Smooth muscle cell (in vitro differentiated cells): ENCODE results near the gene PDLIM4. TPM values are rescaled to one million over a fixed set of nuclear protein-coding genes. Genes with fewer than 3 reads are reported as not detected.
A peak's percentile ranks its signal among the peaks of the same experiment; 100 is the strongest.

ENCODE experiments used
- DNase-seq: peaks from one replicate; lab custom pipeline; 2025; ENCODE audit not compliant: unreplicated experiment; lab: John Stamatoyannopoulos, UW
- H2AFZ ChIP-seq: fragments of 200-600 bp; sonication (generic); 2 replicates; pipeline ENCODE4 v1.6.0; 2016; ENCODE audit warnings: antibody characterized with exemption, low read depth, mild to moderate bottlenecking
- H3F3A ChIP-seq: fragments of 200-600 bp; sonication (generic); 2 replicates; pipeline ENCODE4 v1.6.0; 2017; ENCODE audit warnings: antibody characterized with exemption, low read depth
- H3K27ac ChIP-seq: fragments of 200-600 bp; sonication (generic); 2 replicates; pipeline ENCODE4 v1.5.1; 2016; ENCODE audit warnings: low read depth, mild to moderate bottlenecking
- H3K27me3 ChIP-seq: fragments of 200-600 bp; sonication (generic); 2 replicates; pipeline ENCODE4 v1.6.1; 2016; ENCODE audit warnings: low read depth, mild to moderate bottlenecking
- H3K36me3 ChIP-seq: fragments of 200-600 bp; sonication (generic); 2 replicates; pipeline ENCODE4 v1.5.1; 2016; ENCODE audit warnings: low read depth
- H3K4me1 ChIP-seq: fragments of 200-600 bp; sonication (generic); 2 replicates; pipeline ENCODE4 v1.5.1; 2016; ENCODE audit warnings: low read depth
- H3K4me2 ChIP-seq: fragments of 200-600 bp; sonication (generic); 2 replicates; pipeline ENCODE4 v1.6.0; 2016; ENCODE audit warnings: mild to moderate bottlenecking
- H3K4me3 ChIP-seq: fragments of 200-600 bp; sonication (generic); 2 replicates; pipeline ENCODE4 v1.5.1; 2016; ENCODE audit warnings: mild to moderate bottlenecking
- H3K79me2 ChIP-seq: fragments of 200-600 bp; sonication (generic); 2 replicates; pipeline ENCODE4 v1.6.0; 2016; ENCODE audit warnings: low read depth, mild to moderate bottlenecking
- H3K9ac ChIP-seq: fragments of 200-600 bp; sonication (generic); 2 replicates; pipeline ENCODE4 v1.6.0; 2016; ENCODE audit warnings: low read depth
- H3K9me3 ChIP-seq: fragments of 200-600 bp; sonication (generic); replicated peaks from 2 replicates; pipeline ENCODE4 v1.5.1; 2016; ENCODE audit warnings: low read depth
- H4K20me1 ChIP-seq: fragments of 200-600 bp; sonication (generic); 2 replicates; pipeline ENCODE4 v1.6.0; 2016; ENCODE audit warnings: low read depth
- WGBS: methylation state at CpG from one replicate; pipeline ENCODE4 v1.1.7; 2016; ENCODE audit warnings: low lambda C conversion rate; 5-methylcytosine and 5-hydroxymethylcytosine counted together
- polyA plus RNA-seq: library from polyadenylated mRNA; unstranded; fragments of >200 nt; fragmentation: Nextera tagmentation; extraction: Ambion mirVana; gene quantifications from 2 replicates; pipeline ENCODE4 v1.2.1, GENCODE V29; 2016
- total RNA-seq: library from RNA; depleted of rRNA; stranded (reverse); fragments of >200 nt; gene quantifications from 2 replicates; pipeline ENCODE4 v1.2.3, GENCODE V29; 2014
- TF ChIP-seq, protein P1 (sequence below): fragments of 200-600 bp; sonication (generic); IDR thresholded peaks from 2 replicates; pipeline ENCODE4 v1.5.1; 2017; ENCODE audit warnings: borderline replicate concordance, mild to moderate bottlenecking, antibody characterized with exemption; ENCODE audit not compliant: insufficient read depth, poor library complexity, severe bottlenecking

Gene PDLIM4
- total and polyA plus RNA-seq, 2 experiments from 2014 or later = 93.8 to 275 TPM

DNA sequence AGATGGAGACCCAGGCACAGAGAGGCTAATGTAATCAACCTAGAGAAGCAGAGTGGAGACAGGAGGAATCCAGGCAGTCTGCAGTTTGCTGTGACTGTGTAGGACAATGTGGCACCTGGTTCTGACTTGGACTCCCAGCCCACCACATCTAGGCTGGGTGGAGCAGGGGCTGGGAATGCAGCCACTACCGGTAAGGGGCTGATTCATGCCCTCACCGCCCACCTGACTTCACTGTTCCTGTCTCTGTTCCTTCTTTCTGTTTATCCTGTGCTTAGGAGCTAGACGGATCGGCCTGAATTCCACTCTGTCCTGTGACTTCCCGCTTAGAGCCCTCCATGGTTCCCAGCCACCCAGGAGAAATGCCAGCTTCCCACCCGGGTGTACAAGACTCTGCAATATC lies 2.6 kb downstream of the PDLIM4 start:
- H3K4me3 ChIP-seq = peak overlapping the region; percentile 75
- no peaks in the 10 kb centered on the region for H3K36me3 ChIP-seq
- peaks cover 11% of the 10 kb centered on the region for H3F3A ChIP-seq
- peaks cover 38% of the 10 kb centered on the region for H4K20me1 ChIP-seq
- H3K9ac ChIP-seq = peak overlapping the region; percentile 96
- DNase-seq = no peak
- WGBS = 29% methylated on average over 6 of the region's 6 CpGs
- H3K27ac ChIP-seq = peak overlapping the region; percentile 98
- H2AFZ ChIP-seq = no peak overlapping the region
- H3K79me2 ChIP-seq = peaks cover 19% of the 10 kb centered on the region
- H3K27me3 ChIP-seq = no peaks in the 10 kb centered on the region
- peaks cover 35% of the 10 kb centered on the region for H3K4me1 ChIP-seq
- peak overlapping the region; percentile 92 for H3K4me2 ChIP-seq
- TF ChIP-seq, protein P1, sequence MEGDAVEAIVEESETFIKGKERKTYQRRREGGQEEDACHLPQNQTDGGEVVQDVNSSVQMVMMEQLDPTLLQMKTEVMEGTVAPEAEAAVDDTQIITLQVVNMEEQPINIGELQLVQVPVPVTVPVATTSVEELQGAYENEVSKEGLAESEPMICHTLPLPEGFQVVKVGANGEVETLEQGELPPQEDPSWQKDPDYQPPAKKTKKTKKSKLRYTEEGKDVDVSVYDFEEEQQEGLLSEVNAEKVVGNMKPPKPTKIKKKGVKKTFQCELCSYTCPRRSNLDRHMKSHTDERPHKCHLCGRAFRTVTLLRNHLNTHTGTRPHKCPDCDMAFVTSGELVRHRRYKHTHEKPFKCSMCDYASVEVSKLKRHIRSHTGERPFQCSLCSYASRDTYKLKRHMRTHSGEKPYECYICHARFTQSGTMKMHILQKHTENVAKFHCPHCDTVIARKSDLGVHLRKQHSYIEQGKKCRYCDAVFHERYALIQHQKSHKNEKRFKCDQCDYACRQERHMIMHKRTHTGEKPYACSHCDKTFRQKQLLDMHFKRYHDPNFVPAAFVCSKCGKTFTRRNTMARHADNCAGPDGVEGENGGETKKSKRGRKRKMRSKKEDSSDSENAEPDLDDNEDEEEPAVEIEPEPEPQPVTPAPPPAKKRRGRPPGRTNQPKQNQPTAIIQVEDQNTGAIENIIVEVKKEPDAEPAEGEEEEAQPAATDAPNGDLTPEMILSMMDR = no peak
- no peaks in the 10 kb centered on the region for H3K9me3 ChIP-seq

DNA sequence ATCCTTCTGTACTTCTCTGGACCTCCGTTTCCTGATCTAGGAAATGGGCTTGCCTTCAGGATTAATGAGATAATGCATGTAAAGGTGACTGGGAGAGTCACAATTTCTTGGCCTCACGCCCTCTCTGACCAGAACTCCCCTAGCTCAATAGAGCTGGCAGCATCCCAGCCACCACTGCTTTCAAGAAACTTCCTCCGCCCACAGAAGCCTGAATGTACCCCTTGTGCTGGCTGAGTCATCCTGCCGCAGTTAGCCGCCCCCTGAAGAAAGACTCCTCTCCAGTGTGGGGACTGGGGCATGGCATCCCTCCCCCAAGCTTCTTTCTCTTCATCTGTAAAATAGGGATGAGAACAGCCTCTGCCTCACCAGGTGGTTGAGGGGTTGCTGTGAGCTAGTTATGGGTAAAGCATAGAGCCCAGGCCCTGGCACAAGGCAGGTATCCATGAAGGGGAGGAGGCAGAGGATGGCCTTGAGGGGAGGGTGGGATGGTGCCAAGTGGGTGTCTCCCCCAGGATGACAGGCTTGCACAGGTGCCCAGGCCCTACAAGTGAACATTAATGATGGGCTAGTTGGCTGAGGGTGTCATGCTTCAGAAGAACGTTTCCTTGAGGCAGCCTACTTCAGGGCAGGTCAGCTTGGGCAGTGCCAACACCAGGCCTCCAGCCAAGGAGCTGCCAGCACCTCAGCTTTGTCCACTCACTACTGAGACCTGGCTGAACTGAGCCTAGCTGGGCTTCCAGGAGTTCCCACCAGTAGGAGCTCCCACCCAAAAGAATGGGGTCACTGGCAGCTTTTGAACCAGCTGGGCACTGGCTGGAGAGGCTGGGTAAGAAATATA lies 3.4 kb downstream of the PDLIM4 start:
- no peak for DNase-seq
- Histone ChIP-seq H3K27ac (peak overlapping the region; percentile 98), H3K4me1 (peaks cover 37% of the 10 kb centered on the region), H3K9ac (peak overlapping the region; percentile 96), H3K27me3 (no peaks in the 10 kb centered on the region), H3K36me3 (no peaks in the 10 kb centered on the region), H3K79me2 (peaks cover 19% of the 10 kb centered on the region), H3F3A (peaks cover 11% of the 10 kb centered on the region), H3K4me2 (peak overlapping the region; percentile 92), H3K9me3 (no peaks in the 10 kb centered on the region), H2AFZ (no peak overlapping the region), H4K20me1 (peaks cover 39% of the 10 kb centered on the region), H3K4me3 (no peak overlapping the region)
- 10% methylated on average over 6 of the region's 6 CpGs for WGBS
- TF ChIP-seq, protein P1 = no peak

DNA sequence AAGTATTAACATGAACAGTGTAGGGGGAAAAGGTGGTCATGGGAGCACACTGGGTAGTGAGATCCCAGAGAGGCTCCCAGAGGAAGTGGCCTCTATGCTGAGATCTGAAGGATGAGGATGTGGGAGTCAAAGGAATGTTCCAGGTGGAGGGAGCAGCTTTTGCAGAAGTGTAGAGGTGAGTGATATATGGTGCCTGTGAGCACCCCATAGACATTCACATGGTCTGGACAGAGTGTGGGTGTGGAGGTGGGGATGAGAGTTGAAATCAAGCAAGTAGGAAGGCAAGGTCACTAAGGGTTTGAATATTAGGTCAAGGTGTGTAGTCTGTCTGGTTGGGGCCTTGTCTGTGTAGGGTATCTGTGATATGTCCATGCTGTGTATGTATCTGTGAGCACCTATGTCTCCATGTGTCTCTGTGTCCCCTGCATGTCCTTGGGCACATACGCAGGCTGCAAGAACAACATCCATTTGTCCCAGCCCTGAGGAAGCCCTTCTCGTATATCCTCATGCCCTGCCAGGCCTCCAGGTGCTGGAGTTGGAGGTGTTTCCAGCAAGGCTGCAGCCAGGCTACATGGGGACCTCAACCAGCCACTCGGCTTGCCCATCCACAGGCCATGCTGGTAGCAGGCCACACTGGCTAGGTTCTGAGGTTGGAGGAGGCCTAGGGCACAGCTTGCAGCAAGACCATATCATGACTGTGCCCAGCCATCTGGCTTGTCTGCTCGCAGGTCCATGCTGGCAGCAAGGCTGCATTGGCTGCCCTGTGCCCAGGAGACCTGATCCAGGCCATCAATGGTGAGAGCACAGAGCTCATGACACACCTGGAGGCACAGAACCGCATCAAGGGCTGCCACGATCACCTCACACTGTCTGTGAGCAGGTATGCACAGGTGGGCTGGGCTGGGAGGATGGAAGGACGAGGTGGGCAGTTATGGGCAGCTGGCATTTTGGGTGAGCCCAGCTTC lies 4.7 kb downstream of the PDLIM4 start:
- peaks cover 19% of the 10 kb centered on the region for H3K79me2 ChIP-seq
- H3K4me1 ChIP-seq = peaks cover 37% of the 10 kb centered on the region
- H2AFZ ChIP-seq = no peak overlapping the region
- H3K9ac ChIP-seq = no peak overlapping the region
- peaks cover 52% of the 10 kb centered on the region for H4K20me1 ChIP-seq
- no peaks in the 10 kb centered on the region for H3K9me3 ChIP-seq
- no peak for DNase-seq
- no peaks in the 10 kb centered on the region for H3K36me3 ChIP-seq
- TF ChIP-seq, protein P1 = no peak
- no peak overlapping the region for H3K4me3 ChIP-seq
- 96% methylated on average over 7 of the region's 7 CpGs for WGBS
- H3F3A ChIP-seq = peaks cover 11% of the 10 kb centered on the region
- peak overlapping the region; percentile 92 for H3K4me2 ChIP-seq
- peak overlapping the region; percentile 98 for H3K27ac ChIP-seq
- H3K27me3 ChIP-seq = no peaks in the 10 kb centered on the region
